HCT116 (cell line): ENCODE measurements around the gene CLEC16A. TPM values are rescaled to one million over a fixed set of nuclear protein-coding genes. Genes with fewer than 3 reads are reported as not detected.

Experiments
- ATAC-seq: fragments of 200-7000 bp; cut with Tn5 transposase; 2 replicates; pipeline ENCODE4 v1.9.1; 2020; ENCODE audit warnings: mild to moderate bottlenecking, moderate library complexity
- BruUV-seq: library from RNA; stranded (reverse); fragments of 400-500 nt; replicated peaks from 2 replicates; lab custom pipeline; 2021; lab: Mats Ljungman, UMichigan
- CTCF ChIA-PET: fragments of 300-600 bp; sonication (Branson Sonifier 250); formaldehyde crosslinking; loops from one replicate; lab custom pipeline; 2021; ENCODE audit warnings: antibody characterized with exemption; lab: Charles Lee
- POLR2A ChIA-PET: fragments of 300-600, 350-600 bp; sonication (Branson Sonifier 250); formaldehyde crosslinking; loops from one replicate; lab custom pipeline; 2021; ENCODE audit warnings: antibody characterized with exemption; lab: Charles Lee
- RAD21 ChIA-PET, 2 experiments: fragments of 300-600 bp; sonication (Branson Sonifier 250); formaldehyde crosslinking; loops; one replicate each; lab custom pipeline; 2023; ENCODE audit warnings: low total read pairs in 2 of 2; ENCODE audit not compliant: uncharacterized antibody in 2 of 2, unreplicated experiment in 2 of 2, low non-redundant PET in 1 of 2; lab: Charles Lee
- DNase-seq: peaks from one replicate; pipeline ENCODE4 v3.0.0-alpha.2; 2010; ENCODE audit warnings: low read depth, low spot score
- H2AFZ ChIP-seq: fragments of 200-600 bp; shearing (Covaris generic), sonication (generic); 2 replicates; pipeline ENCODE4 v1.6.1; 2017; ENCODE audit warnings: low read depth, mixed run types, mixed read lengths, antibody characterized with exemption, low read length; ENCODE audit not compliant: poor library complexity, severe bottlenecking
- H3K27ac ChIP-seq: 2 replicates; pipeline ENCODE4 v1.5.1; 2012; ENCODE audit warnings: low read depth, low read length
- H3K27me3 ChIP-seq: fragments of 200-600 bp; sonication (generic); 2 replicates; pipeline ENCODE4 v1.6.1; 2016; ENCODE audit warnings: mixed run types, low read length, mixed read lengths; ENCODE audit not compliant: insufficient read depth
- H3K36me3 ChIP-seq, 2 experiments: fragments of 200-500 bp in 1 of 2; fragments of 200-600 bp in 1 of 2; sonication (Bioruptor generic) in 1 of 2; sonication (generic) in 1 of 2; 2 replicates each; pipeline versions ENCODE4 v1.5.1 to v1.6.1; 2014 to 2016; ENCODE audit warnings: low read length in 2 of 2, inconsistent platforms in 1 of 2, mixed read lengths in 1 of 2, mixed run types in 1 of 2; ENCODE audit not compliant: insufficient read depth in 2 of 2, control insufficient read depth in 1 of 2
- H3K4me1 ChIP-seq, 2 experiments: fragments of 200-600 bp in 1 of 2; sonication (generic) in 1 of 2; 2 replicates each; pipeline versions ENCODE4 v1.5.1 to v1.6.1; 2012 to 2017; ENCODE audit warnings: low read length in 2 of 2, inconsistent platforms in 1 of 2, mild to moderate bottlenecking in 1 of 2, mixed read lengths in 1 of 2, mixed run types in 1 of 2, moderate library complexity in 1 of 2; ENCODE audit not compliant: insufficient read depth in 2 of 2, control insufficient read depth in 1 of 2
- H3K4me2 ChIP-seq: fragments of 200-600 bp; sonication (generic); 2 replicates; pipeline ENCODE4 v1.6.1; 2017; ENCODE audit warnings: mixed run types, low read length, mixed read lengths
- H3K4me3 ChIP-seq, 2 experiments: fragments of 200-600 bp in 1 of 2; sonication (generic) in 1 of 2; replicated peaks in 1 of 2; 2 replicates each; pipeline ENCODE4 v1.5.1; 2011 to 2016; ENCODE audit warnings: low read length in 2 of 2, control low read depth in 1 of 2, low read depth in 1 of 2, mild to moderate bottlenecking in 1 of 2, mixed read lengths in 1 of 2, mixed run types in 1 of 2
- H3K79me2 ChIP-seq: fragments of 200-600 bp; sonication (generic); 2 replicates; pipeline ENCODE4 v1.6.1; 2017; ENCODE audit warnings: mild to moderate bottlenecking, mixed run types, low read length, moderate library complexity, mixed read lengths; ENCODE audit not compliant: insufficient read depth
- H3K9ac ChIP-seq: fragments of 200-600 bp; sonication (generic); 2 replicates; pipeline ENCODE4 v1.6.1; 2016; ENCODE audit warnings: low read length, mixed read lengths
- H3K9me2 ChIP-seq: fragments of 200-600 bp; sonication (generic), shearing (Covaris generic); 2 replicates; pipeline ENCODE4 v1.6.1; 2017; ENCODE audit warnings: mixed run types, mild to moderate bottlenecking, moderate library complexity; ENCODE audit not compliant: insufficient read depth
- H3K9me3 ChIP-seq, 2 experiments: fragments of 200-500 bp in 1 of 2; fragments of 200-600 bp in 1 of 2; sonication (Bioruptor generic) in 1 of 2; sonication (generic) in 1 of 2; 2 replicates each; pipeline ENCODE4 v1.6.1; 2014 to 2017; ENCODE audit warnings: low read length in 2 of 2, mixed read lengths in 2 of 2, inconsistent platforms in 1 of 2, low read depth in 1 of 2, mild to moderate bottlenecking in 1 of 2, mixed run types in 1 of 2, moderate library complexity in 1 of 2; ENCODE audit not compliant: control insufficient read depth in 1 of 2, insufficient read depth in 1 of 2
- H4K20me1 ChIP-seq: fragments of 200-600 bp; sonication (generic), shearing (Covaris generic); 2 replicates; pipeline ENCODE4 v1.6.1; 2017; ENCODE audit warnings: mixed run types, mild to moderate bottlenecking, moderate library complexity; ENCODE audit not compliant: insufficient read depth
- CBX3 ChIP-seq: IDR thresholded peaks from 2 replicates; pipeline ENCODE4 v1.6.1; 2012; ENCODE audit warnings: low read depth
- CTCF ChIP-seq, 3 experiments: fragments of 200-600 bp in 1 of 3; sonication (generic) in 1 of 3; IDR thresholded peaks in 2 of 3; conservative IDR thresholded peaks in 1 of 3; 2 replicates each; pipeline ENCODE4 v1.5.1; 2012 to 2017; ENCODE audit warnings: low read depth in 2 of 3, low read length in 2 of 3, antibody characterized with exemption in 1 of 3, borderline replicate concordance in 1 of 3, control low read depth in 1 of 3, mild to moderate bottlenecking in 1 of 3, mixed read lengths in 1 of 3, mixed run types in 1 of 3, moderate library complexity in 1 of 3; ENCODE audit not compliant: insufficient read depth in 1 of 3
- EZH2 ChIP-seq: fragments of 200-600 bp; sonication (generic); IDR thresholded peaks from 2 replicates; pipeline ENCODE4 v1.6.1; 2017; ENCODE audit warnings: antibody characterized with exemption, mixed run types
- EZH2phosphoT487 ChIP-seq: fragments of 200-600 bp; IDR thresholded peaks from 2 replicates; pipeline ENCODE4 v1.6.1; 2018; ENCODE audit warnings: antibody characterized with exemption, borderline replicate concordance
- JUND ChIP-seq: IDR thresholded peaks from 2 replicates; pipeline ENCODE4 v1.6.1; 2012
- POLR2A ChIP-seq: IDR thresholded peaks from 2 replicates; pipeline ENCODE4 v1.7.0; 2011; ENCODE audit warnings: borderline replicate concordance; ENCODE audit not compliant: insufficient read depth, insufficient read length; ENCODE audit errors: extremely low read depth
- SP1 ChIP-seq: IDR thresholded peaks from 2 replicates; pipeline ENCODE4 v1.6.1; 2012; ENCODE audit warnings: low read depth
- SRF ChIP-seq: IDR thresholded peaks from 2 replicates; pipeline ENCODE4 v1.6.1; 2012; ENCODE audit warnings: low read depth
- TCF7L2 ChIP-seq: IDR thresholded peaks from 2 replicates; pipeline ENCODE4 v1.7.0; 2011; ENCODE audit warnings: borderline replicate concordance, inconsistent platforms; ENCODE audit not compliant: insufficient read depth, insufficient read length; ENCODE audit errors: extremely low read depth
- YY1 ChIP-seq: IDR thresholded peaks from 2 replicates; pipeline ENCODE4 v1.6.1; 2011; ENCODE audit warnings: low read length, low read depth, moderate library complexity, mild to moderate bottlenecking; ENCODE audit not compliant: insufficient replicate concordance; ENCODE audit errors: extremely low read depth
- ZBTB33 ChIP-seq: IDR thresholded peaks from 2 replicates; pipeline ENCODE4 v1.6.1; 2011; ENCODE audit warnings: mild to moderate bottlenecking, low read length, moderate library complexity; ENCODE audit not compliant: insufficient replicate concordance; ENCODE audit errors: extremely low read depth
- ZFX ChIP-seq: fragments of 450-650 bp; IDR thresholded peaks from 2 replicates; pipeline ENCODE4 v1.6.1; 2017
- ZNF274 ChIP-seq: fragments of 200-500 bp; sonication (Bioruptor generic); IDR thresholded peaks from 2 replicates; pipeline ENCODE4 v1.6.1; 2014; ENCODE audit warnings: mild to moderate bottlenecking, low read depth, low read length, inconsistent platforms
- intact Hi-C: fragments of 100-400 bp; cut with micrococcal nuclease; formaldehyde crosslinking; loops from 2 replicates; pipeline ENCODE4 v1.10.0; 2022
- total RNA-seq: library from RNA; stranded (reverse); gene quantifications from one replicate; pipeline ENCODE4 v1.2.1, GENCODE V29; 2021; ENCODE audit not compliant: unreplicated experiment

CLEC16A gene
- total RNA-seq, 1 experiment from 2014 or later: 18.0 TPM

- no peaks in the 10 kb centered on the region for H3K9me2 ChIP-seq
- ChIA-PET RAD21 (no interaction called here), CTCF (interaction anchor here (1.3 kb wide), 1 partner anchor 13 kb away, joined by 5 read pairs; no protein-coding TSS in a partner anchor), POLR2A (interaction anchor here (1.1 kb wide), 1 partner anchor 10 kb away, joined by 3 read pairs; the partner anchor contains the start of gene DEXI)
- no peak overlapping the region for H2AFZ ChIP-seq
- no peak overlapping the region for H3K9ac ChIP-seq
- H3K4me3 ChIP-seq: no peak overlapping the region
- no peak for ATAC-seq
- H3K4me2 ChIP-seq: no peak overlapping the region
- no peak overlapping the region for H3K27ac ChIP-seq
- intact Hi-C loops: no loop called here
- peaks cover 4 to 20% of the 10 kb centered on the region in 2 experiments; a peak in 3 of 4 replicates for H3K36me3 ChIP-seq
- no peaks in the 10 kb centered on the region for H3K27me3 ChIP-seq
- no TSS peak for BruUV-seq
- H4K20me1 ChIP-seq: 0 out of 2 replicates have a peak, but pooled peaks cover 7% of the 10 kb centered on the region
- no peak for DNase-seq
- no peaks in the 10 kb centered on the region for H3K4me1 ChIP-seq
- no peaks in the 10 kb centered on the region for H3K9me3 ChIP-seq
- peaks cover 49% of the 10 kb centered on the region for H3K79me2 ChIP-seq
- no peak for TF ChIP-seq ZNF274
- no peak for TF ChIP-seq EZH2phosphoT487
- TF ChIP-seq SRF: no peak
- no peak for TF ChIP-seq SP1
- TF ChIP-seq POLR2A: no peak
- no peak for TF ChIP-seq ZFX
- no peak for TF ChIP-seq CBX3
- TF ChIP-seq EZH2: no peak
- no peak for TF ChIP-seq JUND
- no peak for TF ChIP-seq ZBTB33
- no peak for TF ChIP-seq YY1
- no peak for TF ChIP-seq CTCF (IDR thresholded peaks at IDR 0.05 in 2 of 3, conservative IDR thresholded peaks at IDR 0.05 in 1 of 3; ENCODE audit: borderline replicate concordance in 1 of 3, insufficient read depth in 1 of 3, low read depth in 2 of 3, low read length in 2 of 3)
- no peak for TF ChIP-seq TCF7L2
These were observed 12.3 kb upstream of the CLEC16A start for GRCh38 chr16:10931977-10932632.
